Esophagus mucosa (tissue), 1 donor: ENCODE measurements around the gene SNUPN. TPM values are rescaled to one million over a fixed set of nuclear protein-coding genes. Genes with fewer than 3 reads are reported as not detected.

Experiments used
- ATAC-seq: fragments of 200-7000 bp; cut with Tn5 transposase; one replicate; pipeline ENCODE4 v1.9.1; 2020
- total RNA-seq: library from RNA; stranded (reverse); gene quantifications from one replicate; pipeline ENCODE4 v1.2.4, GENCODE V29; 2023
- donor health status: DM: yes; HTN: yes; CAD: no.

The SNUPN gene
- total RNA-seq, result 12.1 TPM

GRCh38 chr15:75625542-75626347, at the start of gene SNUPN:
Gene SNUPN (minus strand): TSS chr15:75625725. CDS start chr15:75621051, 4,674 bp downstream.
- peak; percentile 92 for ATAC-seq

- no peak for ATAC-seq
Measured at GRCh38 chr15:75674366-75674765, 48.8 kb upstream of the SNUPN start.

GRCh38 chr15:75673426-75674235, 48.1 kb upstream of the SNUPN start:
- no peak for ATAC-seq

- ATAC-seq, result no peak
Measured at GRCh38 chr15:75672646-75673425, 47.3 kb upstream of the SNUPN start.

GRCh38 chr15:75671730-75672602, 46.4 kb upstream of the SNUPN start:
- ATAC-seq, result no peak

GRCh38 chr15:75669879-75670212, 44.3 kb upstream of the SNUPN start:
- ATAC-seq, result no peak

GRCh38 chr15:75669191-75669878, 43.8 kb upstream of the SNUPN start:
- ATAC-seq, result peak; percentile 69

GRCh38 chr15:75666823-75667501, 41.4 kb upstream of the SNUPN start:
- ATAC-seq, result peak; percentile 77

GRCh38 chr15:75663931-75664421, 38.5 kb upstream of the SNUPN start:
- no peak for ATAC-seq

GRCh38 chr15:75662823-75663519, 37.4 kb upstream of the SNUPN start:
- ATAC-seq, result no peak

- no peak for ATAC-seq
Measured at GRCh38 chr15:75661756-75662140, 36.2 kb upstream of the SNUPN start.

GRCh38 chr15:75661100-75661755, 35.7 kb upstream of the SNUPN start:
- ATAC-seq, result peak; percentile 85

- no peak for ATAC-seq
Measured at GRCh38 chr15:75659928-75660645, 34.6 kb upstream of the SNUPN start.

- no peak for ATAC-seq
Measured at GRCh38 chr15:75659141-75659771, 33.7 kb upstream of the SNUPN start.

- ATAC-seq, result no peak
Measured at GRCh38 chr15:75656813-75657212, 31.3 kb upstream of the SNUPN start.

- no peak for ATAC-seq
Measured at GRCh38 chr15:75656331-75656730, 30.8 kb upstream of the SNUPN start.

- ATAC-seq, result no peak
Measured at GRCh38 chr15:75655931-75656330, 30.4 kb upstream of the SNUPN start.

- ATAC-seq, result no peak
Measured at GRCh38 chr15:75654201-75654907, 28.8 kb upstream of the SNUPN start.
